HG03196 (cell line): ENCODE results near the gene KIAA0753.
"Not testable (repeated sequence)": the region's sequence is repeated elsewhere in the genome, so short reads cannot be mapped to it uniquely, and the experiment has no call there.

Experiments used
- ATAC-seq: cut with Tn5 transposase; IDR thresholded peaks from one replicate; pipeline ENCODE4 v1.9.1; 2021; ENCODE audit not compliant: unreplicated experiment

Gene KIAA0753

DNA sequence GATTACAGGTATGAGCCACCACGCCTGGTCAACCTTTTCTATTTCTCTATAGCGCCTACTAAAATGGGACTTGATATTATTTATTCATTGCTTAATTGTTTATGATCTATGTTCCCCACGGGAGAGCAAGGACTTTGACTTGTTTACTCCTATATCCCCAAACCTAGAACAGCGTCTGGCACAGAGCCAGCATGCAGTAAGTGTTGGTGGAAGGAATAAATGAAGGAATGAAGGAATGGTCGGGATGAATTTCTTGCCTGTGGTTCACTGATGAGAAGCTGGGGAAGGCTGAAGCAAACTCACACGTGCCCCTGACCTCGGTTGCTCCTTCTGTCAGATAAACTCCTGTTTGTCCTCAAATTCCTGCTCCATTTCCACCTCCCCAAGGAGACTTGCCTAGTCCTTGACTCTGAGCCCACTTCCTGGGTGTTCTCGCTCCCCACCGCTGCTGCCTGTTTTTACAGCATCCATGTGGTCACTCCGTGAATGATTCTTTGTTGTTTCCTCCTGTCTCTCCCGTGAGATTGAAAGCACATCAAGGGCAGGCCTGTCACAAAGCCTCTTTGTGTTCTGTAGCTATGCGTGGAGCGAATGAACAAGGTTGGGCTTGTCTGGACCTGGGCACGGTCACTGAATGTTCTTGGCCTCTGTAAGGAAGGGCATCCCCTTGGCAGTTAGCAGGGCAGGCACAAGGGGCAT lies 28.4 kb upstream of the KIAA0753 start:
- ATAC-seq = no peak

DNA sequence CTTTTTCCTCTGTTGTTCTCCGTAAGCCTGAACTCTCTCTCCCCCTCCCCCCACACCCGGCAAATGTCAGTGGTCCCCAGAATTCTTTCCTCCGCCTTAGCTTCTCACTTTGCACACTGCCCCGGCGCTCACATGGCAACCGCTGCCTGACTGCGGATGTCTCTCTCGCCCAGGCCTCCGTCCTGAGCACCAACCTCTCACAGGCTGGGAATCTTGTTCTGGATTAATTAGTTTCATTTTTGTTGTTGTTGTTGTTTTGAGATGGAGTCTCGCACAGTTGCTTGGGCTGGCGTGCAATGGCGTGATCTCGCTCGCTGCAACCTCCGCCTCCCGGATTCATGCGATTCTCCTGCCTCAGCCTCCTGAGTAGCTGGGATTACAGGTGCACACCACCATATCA lies 27.7 kb upstream of the KIAA0753 start:
- no peak for ATAC-seq

DNA sequence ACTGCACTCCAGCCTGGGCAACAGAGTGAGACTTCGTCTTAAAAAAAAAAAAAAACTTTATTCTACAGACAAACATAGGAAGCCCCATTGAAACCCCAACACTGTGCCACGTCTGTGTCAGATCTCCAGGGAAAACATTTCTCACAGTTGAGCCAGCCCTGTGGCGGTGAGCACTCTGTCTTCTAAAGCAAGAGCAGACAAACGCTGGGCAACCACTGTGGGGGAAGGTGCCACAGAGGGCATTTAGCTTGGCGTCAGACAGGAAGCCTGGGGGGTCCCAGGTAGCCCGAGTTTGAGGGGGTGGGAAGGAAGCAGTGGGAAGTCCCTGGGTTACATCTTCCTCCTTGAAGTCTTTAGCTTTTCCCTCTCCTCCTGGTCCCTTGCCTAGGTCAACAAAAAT lies 27.0 kb upstream of the KIAA0753 start:
- ATAC-seq = no peak

DNA sequence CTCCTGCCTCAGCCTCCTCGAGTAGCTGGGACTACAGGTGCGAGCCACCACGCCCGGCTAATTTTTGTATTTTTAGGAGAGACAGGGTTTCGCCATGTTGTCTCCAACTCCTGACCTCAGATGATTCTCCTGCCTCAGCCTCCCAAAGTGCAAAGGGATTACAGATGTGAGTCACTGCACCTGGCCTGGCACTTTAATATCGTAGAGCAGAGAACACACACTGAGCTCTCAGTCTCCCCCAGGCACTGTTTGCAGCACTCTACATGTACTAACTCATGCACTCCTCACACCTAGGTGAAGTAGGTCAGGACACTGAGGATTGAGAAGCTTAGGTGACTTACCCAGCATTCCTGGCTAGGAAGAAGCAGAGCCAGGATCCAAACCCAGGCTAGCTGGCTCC lies 26.0 kb upstream of the KIAA0753 start:
- no peak for ATAC-seq

GRCh38 chr17:6666077-6666521 lies 25.6 kb upstream of the KIAA0753 start:
- no peak for ATAC-seq

- ATAC-seq = not testable (repeated sequence)
Observed at GRCh38 chr17:6663200-6663599, 22.7 kb upstream of the KIAA0753 start.

- ATAC-seq = no peak
Observed at GRCh38 chr17:6661464-6661848, 20.9 kb upstream of the KIAA0753 start.

GRCh38 chr17:6660805-6661463 lies 20.4 kb upstream of the KIAA0753 start:
- peak; percentile 69 for ATAC-seq

DNA sequence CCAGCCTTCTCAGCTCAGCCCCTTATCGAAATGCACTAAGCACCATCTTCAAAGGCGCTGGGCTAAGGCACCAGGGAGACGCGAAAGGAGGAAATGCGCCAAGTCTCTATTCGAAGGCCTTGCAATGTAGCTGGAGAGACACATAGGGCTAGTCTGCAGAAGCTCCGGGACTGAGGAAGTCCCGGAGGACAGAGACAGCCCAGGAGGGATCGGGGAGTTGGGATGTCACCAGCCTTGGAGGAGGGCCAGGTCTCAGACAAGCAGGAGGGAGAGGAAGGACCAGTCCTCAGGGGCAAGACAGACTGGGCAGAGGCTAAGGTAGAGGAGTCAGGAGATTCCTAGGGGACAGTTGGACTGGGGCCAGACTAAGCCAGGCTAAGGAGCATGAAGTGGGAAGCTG lies 19.6 kb upstream of the KIAA0753 start:
- ATAC-seq = no peak

DNA sequence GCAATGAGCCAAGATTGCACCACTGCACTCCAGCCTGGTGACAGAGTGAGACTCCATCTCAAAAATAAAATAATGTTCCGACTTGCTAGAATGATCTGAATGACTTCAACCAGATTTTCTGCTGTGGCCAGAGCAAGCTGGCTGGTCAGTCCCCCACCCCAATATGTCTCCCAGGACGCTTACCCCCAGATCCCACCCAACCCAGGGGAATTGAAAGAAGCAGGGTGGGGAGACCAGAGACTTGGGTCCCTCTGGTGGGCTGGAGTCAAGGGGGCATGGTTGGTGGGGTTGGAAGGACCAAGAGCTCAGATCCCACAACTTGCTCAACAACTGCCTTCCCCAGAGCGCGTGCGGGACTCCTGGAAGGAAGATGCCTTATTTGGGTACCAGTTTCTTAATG lies 17.9 kb upstream of the KIAA0753 start:
- ATAC-seq = not testable (repeated sequence)

DNA sequence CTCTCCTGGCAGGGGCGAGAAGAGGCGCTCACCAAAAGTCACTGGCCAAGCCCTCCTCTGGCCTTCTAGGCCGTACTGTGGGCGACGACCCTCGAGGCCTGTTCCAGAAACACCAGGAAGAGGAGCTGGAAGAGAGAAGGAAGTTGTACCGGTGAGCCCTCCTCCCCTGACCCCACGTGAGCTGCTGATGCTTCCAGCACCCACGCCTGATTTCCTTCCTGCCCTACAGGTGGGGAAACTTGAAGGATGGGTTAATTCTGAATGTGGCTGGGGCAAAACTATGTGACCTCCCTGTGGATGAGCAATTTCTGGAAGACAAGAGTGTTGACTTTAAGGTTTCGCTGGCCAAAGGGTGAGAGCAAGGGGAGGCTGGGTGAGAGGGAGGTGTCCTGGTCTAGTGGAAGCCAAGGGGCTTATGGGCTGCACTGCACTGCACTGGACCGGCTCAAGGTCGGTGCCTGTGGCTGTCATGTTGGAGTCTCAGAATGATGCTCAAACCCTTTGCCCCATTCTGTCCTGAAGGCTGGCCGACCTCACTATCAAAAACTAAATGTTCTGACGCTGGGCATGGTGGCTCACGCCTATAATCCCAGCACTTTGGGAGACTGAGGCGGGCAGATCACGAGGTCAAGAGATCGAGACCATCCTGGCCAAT lies 17.2 kb upstream of the KIAA0753 start:
- no peak for ATAC-seq

DNA sequence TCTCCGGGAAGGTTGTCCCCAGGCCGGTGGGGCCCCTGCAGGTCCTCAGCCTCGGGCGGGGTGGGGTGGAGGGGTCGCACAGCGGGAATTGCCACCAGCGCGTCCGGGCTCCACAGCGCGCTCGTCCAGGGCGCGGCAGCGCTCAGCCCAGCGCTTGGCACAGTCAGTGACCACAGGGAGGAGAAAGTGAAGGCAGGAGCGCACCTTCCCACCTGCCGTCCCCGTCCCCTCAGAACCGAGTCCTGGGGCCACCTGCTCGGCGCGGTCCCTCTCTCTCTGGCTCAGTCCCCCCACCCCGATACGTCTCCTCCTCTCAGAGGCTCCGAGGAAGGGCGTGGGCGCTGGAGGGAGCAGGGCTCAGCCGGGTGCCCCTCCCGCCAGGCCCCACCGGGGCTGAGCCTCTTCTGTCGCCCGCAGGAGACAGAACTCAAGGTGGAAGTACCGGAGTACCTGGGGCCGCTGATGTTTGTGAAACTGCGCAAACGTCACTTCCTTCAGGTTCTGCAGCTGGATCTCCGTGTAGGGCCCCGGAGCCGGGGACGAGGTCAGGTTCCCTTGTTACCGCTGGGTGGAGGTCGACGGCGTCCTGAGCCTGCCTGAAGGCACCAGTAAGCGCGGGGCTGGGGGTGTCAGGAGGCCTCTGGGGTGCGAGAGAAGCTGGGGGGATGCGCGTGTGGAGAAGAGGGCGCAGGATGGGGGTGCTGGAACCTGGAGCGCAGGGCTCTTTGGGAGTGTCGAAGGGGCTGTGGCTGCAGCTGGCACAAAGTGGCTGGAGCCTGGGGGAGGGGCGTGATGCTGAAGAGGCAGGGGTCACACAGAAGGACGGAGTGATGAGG lies 16.5 kb upstream of the KIAA0753 start:
- not testable (repeated sequence) for ATAC-seq

- ATAC-seq = not testable (repeated sequence)
Observed at GRCh38 chr17:6655732-6656361, 15.3 kb upstream of the KIAA0753 start.

- ATAC-seq = no peak
Observed at GRCh38 chr17:6654841-6655731, 14.6 kb upstream of the KIAA0753 start.

GRCh38 chr17:6651919-6652452 lies 11.5 kb upstream of the KIAA0753 start:
- ATAC-seq = no peak

DNA sequence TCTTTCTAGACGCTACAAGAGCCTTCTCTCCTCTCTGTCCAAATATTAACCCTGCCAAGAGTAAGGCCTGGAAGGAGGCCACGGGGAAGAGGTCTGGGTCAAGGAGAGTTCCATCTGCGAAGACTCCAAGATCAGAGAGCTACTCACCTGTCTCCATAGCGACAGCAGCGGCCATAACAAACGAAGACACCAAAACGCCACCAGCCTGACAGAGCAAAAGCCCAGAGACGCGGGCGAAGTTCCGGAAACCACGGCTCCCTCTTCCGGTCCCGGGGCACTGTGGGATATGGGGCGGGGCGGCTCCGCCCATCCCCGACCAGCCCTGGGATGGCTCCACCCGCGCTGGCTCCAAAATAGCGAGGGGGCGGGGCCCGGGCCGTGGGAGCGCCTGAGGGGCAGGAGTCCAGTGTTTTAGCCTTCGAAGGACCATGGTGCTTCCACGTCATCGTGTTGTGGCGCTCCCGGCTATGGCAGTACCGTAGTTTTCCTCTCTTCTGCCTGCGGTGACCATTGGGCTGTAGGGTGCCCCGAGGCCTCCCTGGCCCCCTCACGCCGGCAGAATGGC lies 10.9 kb upstream of the KIAA0753 start, which contains the start of the genes C17orf100 and MED31:
TSS of gene C17orf100 (plus strand) at position 409 of the 565 bp plus-strand sequence. CDS start at position 561, 152 bp downstream.
TSS of gene MED31 (minus strand) at position 252 of the 565 bp plus-strand sequence. CDS start at position 175, 77 bp downstream.
- ATAC-seq = peak; percentile 88

DNA sequence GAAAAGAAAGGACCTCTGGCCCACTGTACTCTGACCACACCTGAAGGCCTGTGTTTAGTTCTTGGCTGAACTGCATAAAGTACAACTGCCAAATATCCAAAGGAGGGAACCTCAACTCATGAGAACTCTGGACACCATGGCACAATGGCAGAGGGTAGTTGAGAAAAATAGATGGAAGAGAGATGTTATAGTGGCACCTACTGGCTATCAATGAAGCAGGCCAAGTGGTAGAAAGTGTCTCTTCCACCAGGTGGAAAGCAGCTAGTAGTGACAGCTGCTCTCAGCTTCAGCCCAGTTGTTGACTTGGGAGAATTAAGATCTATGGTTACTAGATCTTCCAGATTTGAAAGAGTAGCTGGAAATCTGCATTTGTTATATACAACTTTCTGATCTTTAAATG lies 7.7 kb upstream of the KIAA0753 start:
- ATAC-seq = no peak

DNA sequence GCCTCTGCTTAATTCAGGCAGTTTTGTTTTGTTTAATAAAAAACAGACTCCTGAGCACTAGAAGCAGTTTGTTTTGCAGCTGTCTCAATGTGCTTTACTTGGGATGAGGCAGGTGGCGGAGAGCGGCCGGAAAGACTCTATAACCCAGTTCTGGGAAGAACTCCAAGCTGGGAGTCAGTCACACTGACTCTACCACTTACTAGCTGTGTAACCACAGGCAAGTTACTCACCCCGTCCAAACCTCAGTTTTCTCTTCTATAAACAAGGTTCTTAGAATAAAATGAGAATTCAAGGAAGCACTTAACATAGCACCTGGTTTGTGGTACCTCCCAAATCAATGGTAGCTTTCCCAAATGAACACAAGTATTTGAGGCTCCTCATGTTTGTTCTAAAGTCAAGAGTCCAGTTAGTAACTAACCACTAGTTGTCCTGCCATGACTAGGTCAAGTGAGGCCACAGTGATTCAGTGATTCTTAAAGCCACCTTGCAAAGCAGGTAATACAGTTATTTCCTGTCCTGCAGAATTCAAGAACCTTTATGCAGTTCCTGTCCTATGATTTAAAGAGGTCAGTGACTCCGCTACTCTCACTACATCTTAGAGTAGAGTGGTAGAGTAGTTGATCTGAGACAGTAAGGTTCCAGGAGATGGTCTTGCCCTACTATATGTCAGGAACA lies 3.1 kb upstream of the KIAA0753 start:
- ATAC-seq = no peak
